IPS-15b (cell line): ENCODE measurements around the gene ACRV1.

Experiments used
- H3K27me3 ChIP-seq: one replicate; pipeline ENCODE4 v1.6.1; 2013; ENCODE audit warnings: low read length; ENCODE audit not compliant: control insufficient read depth, insufficient read depth
- H3K36me3 ChIP-seq: one replicate; pipeline ENCODE4 v1.6.1; 2013; ENCODE audit warnings: low read length; ENCODE audit not compliant: control insufficient read depth, insufficient read depth
- H3K4me1 ChIP-seq: one replicate; pipeline ENCODE4 v1.6.1; 2013; ENCODE audit warnings: mild to moderate bottlenecking, low read length; ENCODE audit not compliant: control insufficient read depth, insufficient read depth
- H3K4me3 ChIP-seq: one replicate; pipeline ENCODE4 v1.5.1; 2013; ENCODE audit warnings: low read depth, low read length
- H3K9ac ChIP-seq: one replicate; pipeline ENCODE4 v1.6.1; 2013; ENCODE audit warnings: low read depth, mild to moderate bottlenecking, low read length
- H3K9me3 ChIP-seq: one replicate; pipeline ENCODE4 v1.6.1; 2013; ENCODE audit warnings: mild to moderate bottlenecking, low read length; ENCODE audit not compliant: control insufficient read depth, insufficient read depth

Gene ACRV1

GRCh38 chr11:125688066-125688465 lies 7.4 kb upstream of the ACRV1 start:
- no peaks in the 10 kb centered on the region for H3K27me3 ChIP-seq
- H3K4me3 ChIP-seq, result no peak overlapping the region
- no peak overlapping the region for H3K9ac ChIP-seq
- H3K4me1 ChIP-seq, result peaks cover 4% of the 10 kb centered on the region
- no peaks in the 10 kb centered on the region for H3K36me3 ChIP-seq
- no peaks in the 10 kb centered on the region for H3K9me3 ChIP-seq

- peaks cover 4% of the 10 kb centered on the region for H3K4me1 ChIP-seq
- no peaks in the 10 kb centered on the region for H3K27me3 ChIP-seq
- no peaks in the 10 kb centered on the region for H3K9me3 ChIP-seq
- no peak overlapping the region for H3K4me3 ChIP-seq
- H3K9ac ChIP-seq, result no peak overlapping the region
- H3K36me3 ChIP-seq, result no peaks in the 10 kb centered on the region
Measured at GRCh38 chr11:125685228-125685627, 4.6 kb upstream of the ACRV1 start.

DNA sequence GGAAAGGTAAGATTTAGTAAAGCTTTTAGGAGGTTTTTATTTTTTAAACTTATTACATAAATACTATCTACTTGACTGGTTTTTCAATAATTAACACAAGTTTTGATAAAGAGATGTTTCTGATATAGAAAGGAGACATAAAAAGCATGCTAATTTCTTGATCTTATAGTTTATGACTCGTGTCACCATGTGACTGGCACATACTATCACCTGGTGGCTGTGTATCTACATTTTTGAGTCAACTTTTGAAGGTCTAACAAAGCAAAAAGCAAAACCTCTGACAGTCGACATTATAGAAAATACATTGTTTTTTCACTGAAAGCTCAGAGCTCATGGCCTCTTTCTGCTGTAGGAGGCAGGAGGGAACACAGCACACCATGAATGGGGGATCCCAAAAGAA lies 810 bp downstream of the ACRV1 start:
- peaks cover 12% of the 10 kb centered on the region for H3K36me3 ChIP-seq

DNA sequence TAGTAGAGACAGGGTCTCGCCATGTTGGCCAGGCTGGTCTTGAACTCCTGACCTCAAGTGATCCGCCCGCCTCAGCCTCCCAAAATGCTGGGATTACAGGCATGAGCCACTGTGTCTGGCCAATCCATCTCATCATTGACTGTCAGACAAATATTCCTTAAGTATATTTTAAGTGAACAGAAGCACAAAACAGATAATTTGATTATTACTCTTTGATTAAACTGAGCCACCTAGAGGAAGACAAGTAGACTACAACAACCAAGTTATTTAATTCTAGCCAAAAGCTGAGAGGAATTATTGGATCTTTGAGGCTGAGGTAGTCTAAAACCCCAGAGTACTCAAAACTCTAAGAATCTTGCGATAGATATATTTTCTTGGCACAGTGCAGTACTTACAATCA lies 1.2 kb downstream of the ACRV1 start:
- Histone ChIP-seq H3K27me3 (no peaks in the 10 kb centered on the region), H3K36me3 (peaks cover 12% of the 10 kb centered on the region), H3K9me3 (no peaks in the 10 kb centered on the region), H3K4me3 (no peak overlapping the region), H3K4me1 (no peaks in the 10 kb centered on the region), H3K9ac (no peak overlapping the region)

More for the DNA sequence above, 810 bp downstream of the ACRV1 start:
- H3K27me3 ChIP-seq, result no peaks in the 10 kb centered on the region
- no peaks in the 10 kb centered on the region for H3K4me1 ChIP-seq
- H3K9ac ChIP-seq, result no peak overlapping the region
- no peaks in the 10 kb centered on the region for H3K9me3 ChIP-seq
- H3K4me3 ChIP-seq, result no peak overlapping the region

GRCh38 chr11:125675196-125675595 lies 5.5 kb downstream of the ACRV1 start:
- Histone ChIP-seq H3K9me3 (no peaks in the 10 kb centered on the region), H3K36me3 (peaks cover 12% of the 10 kb centered on the region), H3K4me1 (no peaks in the 10 kb centered on the region), H3K27me3 (no peaks in the 10 kb centered on the region), H3K4me3 (no peak overlapping the region), H3K9ac (no peak overlapping the region)

- H3K27me3 ChIP-seq, result no peaks in the 10 kb centered on the region
- H3K4me1 ChIP-seq, result no peaks in the 10 kb centered on the region
- H3K36me3 ChIP-seq, result peaks cover 12% of the 10 kb centered on the region
- H3K9me3 ChIP-seq, result no peaks in the 10 kb centered on the region
- H3K9ac ChIP-seq, result no peak overlapping the region
- no peak overlapping the region for H3K4me3 ChIP-seq
Measured at GRCh38 chr11:125674210-125674609, 6.4 kb downstream of the ACRV1 start.

DNA sequence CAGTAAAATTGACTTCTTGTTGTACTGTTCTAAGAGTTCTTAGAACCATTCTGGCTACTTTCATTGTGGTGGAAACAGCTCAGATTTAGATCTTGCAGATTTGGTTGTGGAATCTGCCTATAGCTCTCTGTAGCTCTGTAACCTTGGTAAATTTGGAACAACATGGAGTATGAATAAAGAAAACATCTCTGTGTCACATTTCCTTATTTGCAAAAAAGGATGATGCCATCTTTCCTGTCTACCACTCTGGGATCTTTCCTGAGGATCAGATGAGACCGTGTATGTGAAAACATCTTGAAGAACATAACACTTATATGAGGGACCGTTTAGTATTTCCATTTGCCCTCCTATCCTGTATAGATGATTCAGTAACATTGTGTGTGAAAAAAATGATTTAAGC lies 9.1 kb downstream of the ACRV1 start:
- H3K9me3 ChIP-seq, result no peaks in the 10 kb centered on the region
- peaks cover 4% of the 10 kb centered on the region for H3K36me3 ChIP-seq
- H3K9ac ChIP-seq, result no peak overlapping the region
- no peaks in the 10 kb centered on the region for H3K4me1 ChIP-seq
- no peaks in the 10 kb centered on the region for H3K27me3 ChIP-seq
- H3K4me3 ChIP-seq, result no peak overlapping the region

- Histone ChIP-seq H3K27me3 (no peaks in the 10 kb centered on the region), H3K4me1 (no peaks in the 10 kb centered on the region), H3K4me3 (no peak overlapping the region), H3K36me3 (no peaks in the 10 kb centered on the region), H3K9me3 (no peaks in the 10 kb centered on the region), H3K9ac (no peak overlapping the region)
Measured at GRCh38 chr11:125670172-125670571, 10.5 kb downstream of the ACRV1 start.

DNA sequence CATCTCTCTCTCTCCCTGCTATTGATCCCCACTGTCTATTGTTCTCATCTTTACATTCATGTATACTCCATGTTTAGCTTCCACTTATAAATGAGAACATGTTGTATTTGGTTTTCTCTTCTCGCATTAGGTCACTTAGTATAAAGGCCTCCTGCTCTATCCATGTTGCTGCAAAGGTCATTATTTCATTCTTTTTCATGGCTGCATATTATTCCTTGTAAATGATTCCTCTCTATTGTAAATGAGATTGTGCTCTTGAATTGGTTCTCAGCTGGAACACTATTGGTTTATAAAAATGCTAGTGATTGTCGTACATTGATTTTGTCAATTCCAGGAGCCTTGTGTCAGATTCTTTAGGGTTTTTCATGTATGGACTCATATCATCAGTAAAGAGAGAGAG lies 13.5 kb downstream of the ACRV1 start:
- no peaks in the 10 kb centered on the region for H3K9me3 ChIP-seq
- H3K9ac ChIP-seq, result no peak overlapping the region
- no peak overlapping the region for H3K4me3 ChIP-seq
- H3K4me1 ChIP-seq, result no peaks in the 10 kb centered on the region
- H3K27me3 ChIP-seq, result no peaks in the 10 kb centered on the region
- no peaks in the 10 kb centered on the region for H3K36me3 ChIP-seq

GRCh38 chr11:125663910-125664309 lies 16.7 kb downstream of the ACRV1 start:
- Histone ChIP-seq H3K36me3 (no peaks in the 10 kb centered on the region), H3K9ac (no peak overlapping the region), H3K4me3 (no peak overlapping the region), H3K27me3 (no peaks in the 10 kb centered on the region), H3K4me1 (no peaks in the 10 kb centered on the region), H3K9me3 (no peaks in the 10 kb centered on the region)

DNA sequence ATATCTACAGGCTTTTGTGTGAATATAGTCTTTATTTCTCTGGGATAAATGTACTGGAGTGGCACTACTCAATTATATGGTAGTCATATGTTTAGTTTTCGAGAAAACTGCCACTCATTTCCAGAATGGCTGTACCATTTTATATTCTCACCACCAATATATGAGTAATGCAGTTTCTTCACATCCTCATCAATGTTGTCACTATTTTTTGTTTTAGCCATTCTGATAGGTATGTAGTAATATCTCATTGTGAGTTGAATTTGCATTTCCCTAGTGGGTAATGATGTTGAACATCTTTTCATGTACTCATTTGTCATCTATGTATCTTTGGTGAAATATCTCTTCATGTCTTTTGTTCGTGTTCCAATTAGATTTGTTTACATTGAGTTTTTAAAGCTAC lies 18.0 kb downstream of the ACRV1 start:
- H3K4me1 ChIP-seq, result no peaks in the 10 kb centered on the region
- no peaks in the 10 kb centered on the region for H3K9me3 ChIP-seq
- no peaks in the 10 kb centered on the region for H3K36me3 ChIP-seq
- H3K9ac ChIP-seq, result no peak overlapping the region
- H3K27me3 ChIP-seq, result no peaks in the 10 kb centered on the region
- H3K4me3 ChIP-seq, result no peak overlapping the region

DNA sequence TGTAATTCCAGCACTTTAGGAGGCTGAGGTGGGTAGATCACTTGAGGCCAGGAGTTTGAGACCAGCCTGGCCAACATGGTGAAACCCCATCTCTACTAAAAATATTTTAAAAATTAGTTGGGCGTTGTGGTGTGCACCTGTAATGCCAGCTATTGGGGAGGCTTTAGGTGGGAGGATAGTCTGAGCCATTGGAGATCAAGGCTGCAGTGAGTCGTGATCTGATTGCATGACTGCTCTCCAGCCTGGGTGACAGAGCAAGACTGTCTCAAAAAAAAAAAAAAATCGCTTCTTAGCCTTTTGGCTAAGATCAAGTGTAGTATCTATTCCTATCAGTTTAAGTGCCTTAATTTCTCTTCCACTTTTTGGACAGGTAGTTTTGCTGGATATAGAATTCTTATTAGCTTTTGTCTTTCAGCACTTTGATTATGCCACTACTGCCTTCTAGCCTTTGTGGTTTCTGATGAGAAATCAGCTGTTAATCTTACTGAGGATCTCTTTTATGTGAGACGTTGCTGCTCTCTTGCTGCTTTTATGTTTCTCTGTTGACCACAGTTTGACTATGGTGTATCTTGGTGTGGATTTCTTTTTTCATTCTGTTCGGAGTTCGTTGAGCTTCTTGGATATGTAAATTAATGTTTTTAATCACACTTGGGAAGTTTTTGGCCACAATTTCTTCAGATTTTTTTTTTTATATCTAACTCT lies 31.0 kb downstream of the ACRV1 start:
- Histone ChIP-seq H3K4me1 (no peaks in the 10 kb centered on the region), H3K9ac (no peak overlapping the region), H3K27me3 (no peaks in the 10 kb centered on the region), H3K9me3 (no peaks in the 10 kb centered on the region), H3K4me3 (no peak overlapping the region), H3K36me3 (peaks cover 4% of the 10 kb centered on the region)
